Omental fat pad (tissue), 4 donors: ENCODE measurements around the gene SORCS3. TPM values are rescaled to one million over a fixed set of nuclear protein-coding genes. Genes with fewer than 3 reads are reported as not detected.

Experiments used
- ATAC-seq: fragments of 150-250 bp; one replicate; pipeline ENCODE4 v1.9.1; 2016; ENCODE audit warnings: mild to moderate bottlenecking, moderate library complexity; ENCODE audit not compliant: low FRiP score
- DNase-seq: peaks from one replicate; pipeline ENCODE4 v3.0.0-alpha.2; 2019; ENCODE audit warnings: low spot score
- CTCF ChIP-seq, 3 donors: fragments of 450-650 bp; IDR thresholded peaks; one replicate each; pipeline ENCODE4 v1.5.1; 2016 to 2017; ENCODE audit warnings: antibody characterized with exemption in 3 of 3, mild to moderate bottlenecking in 3 of 3, moderate library complexity in 2 of 3
- total RNA-seq, 4 donors: library from RNA; depleted of rRNA; stranded (reverse); fragments of >200 nt; gene quantifications; one replicate each; pipeline ENCODE4 v1.1.0, GENCODE V29; 2016

Gene SORCS3
- total RNA-seq, 4 donors from 2014 or later, result not detected

DNA sequence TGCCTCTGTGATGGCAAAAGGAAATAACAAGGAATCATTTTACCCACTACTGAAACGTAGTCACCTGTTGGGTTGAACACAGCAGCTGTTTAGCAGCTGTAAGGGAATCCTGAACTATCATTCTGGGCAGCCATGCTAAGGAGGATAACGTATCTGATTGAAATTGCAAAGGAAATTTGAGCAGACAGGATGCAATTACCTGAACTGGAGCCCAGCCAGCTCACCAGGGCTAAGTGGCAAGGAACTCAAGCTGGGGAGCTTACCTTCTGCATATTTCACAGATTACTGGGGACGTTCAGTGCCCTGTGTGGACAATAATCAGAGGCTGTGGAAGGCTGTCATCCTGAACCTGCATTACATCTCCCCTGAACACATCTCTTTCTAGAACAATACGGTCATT, 650.5 kb downstream of the SORCS3 start:
- ATAC-seq (no peak), DNase-seq (no peak)
- no peak for TF ChIP-seq CTCF (IDR thresholded peaks at IDR 0.05)

- DNase-seq (no peak), ATAC-seq (no peak)
- no peak for TF ChIP-seq CTCF (IDR thresholded peaks at IDR 0.05)
Observed at GRCh38 chr10:105292236-105292635, 651.1 kb downstream of the SORCS3 start.
